HEK293 (cell line): ENCODE results near the gene ZNF429.

ENCODE experiments used
- CTCF ChIP-seq: fragments of 450-650 bp; formaldehyde crosslinking; IDR thresholded peaks from 2 replicates; pipeline ENCODE4 v1.5.1; 2016; ENCODE audit warnings: missing biosample characterization, missing genetic modification characterization
- ZNF549 ChIP-seq: fragments of 450-650 bp; IDR thresholded peaks from 2 replicates; pipeline ENCODE4 v1.5.1; 2018; ENCODE audit warnings: missing biosample characterization, missing genetic modification characterization, mild to moderate bottlenecking, inconsistent platforms, moderate library complexity
- ZNF747 ChIP-seq: fragments of 450-650 bp; formaldehyde crosslinking; IDR thresholded peaks from 2 replicates; pipeline ENCODE4 v1.5.1; 2016; ENCODE audit warnings: missing biosample characterization, missing genetic modification characterization
- ZNF76 ChIP-seq: fragments of 450-650 bp; formaldehyde crosslinking; IDR thresholded peaks from 2 replicates; pipeline ENCODE4; 2016; ENCODE audit warnings: low read depth, missing biosample characterization, missing genetic modification characterization, borderline replicate concordance
- TF ChIP-seq, protein P1 (sequence below): fragments of 450-650 bp; formaldehyde crosslinking; IDR thresholded peaks from 2 replicates; pipeline ENCODE4 v1.5.1; 2016; ENCODE audit warnings: missing biosample characterization, missing genetic modification characterization, low read depth
- TF ChIP-seq, protein P2 (sequence below): fragments of 450-650 bp; formaldehyde crosslinking; IDR thresholded peaks from 2 replicates; pipeline ENCODE4 v1.5.1; 2016; ENCODE audit warnings: missing biosample characterization, missing genetic modification characterization
- TF ChIP-seq, protein P3 (sequence below): fragments of 450-650 bp; formaldehyde crosslinking; IDR thresholded peaks from 2 replicates; pipeline ENCODE4 v1.5.1; 2016; ENCODE audit warnings: missing biosample characterization, missing genetic modification characterization

DNA sequence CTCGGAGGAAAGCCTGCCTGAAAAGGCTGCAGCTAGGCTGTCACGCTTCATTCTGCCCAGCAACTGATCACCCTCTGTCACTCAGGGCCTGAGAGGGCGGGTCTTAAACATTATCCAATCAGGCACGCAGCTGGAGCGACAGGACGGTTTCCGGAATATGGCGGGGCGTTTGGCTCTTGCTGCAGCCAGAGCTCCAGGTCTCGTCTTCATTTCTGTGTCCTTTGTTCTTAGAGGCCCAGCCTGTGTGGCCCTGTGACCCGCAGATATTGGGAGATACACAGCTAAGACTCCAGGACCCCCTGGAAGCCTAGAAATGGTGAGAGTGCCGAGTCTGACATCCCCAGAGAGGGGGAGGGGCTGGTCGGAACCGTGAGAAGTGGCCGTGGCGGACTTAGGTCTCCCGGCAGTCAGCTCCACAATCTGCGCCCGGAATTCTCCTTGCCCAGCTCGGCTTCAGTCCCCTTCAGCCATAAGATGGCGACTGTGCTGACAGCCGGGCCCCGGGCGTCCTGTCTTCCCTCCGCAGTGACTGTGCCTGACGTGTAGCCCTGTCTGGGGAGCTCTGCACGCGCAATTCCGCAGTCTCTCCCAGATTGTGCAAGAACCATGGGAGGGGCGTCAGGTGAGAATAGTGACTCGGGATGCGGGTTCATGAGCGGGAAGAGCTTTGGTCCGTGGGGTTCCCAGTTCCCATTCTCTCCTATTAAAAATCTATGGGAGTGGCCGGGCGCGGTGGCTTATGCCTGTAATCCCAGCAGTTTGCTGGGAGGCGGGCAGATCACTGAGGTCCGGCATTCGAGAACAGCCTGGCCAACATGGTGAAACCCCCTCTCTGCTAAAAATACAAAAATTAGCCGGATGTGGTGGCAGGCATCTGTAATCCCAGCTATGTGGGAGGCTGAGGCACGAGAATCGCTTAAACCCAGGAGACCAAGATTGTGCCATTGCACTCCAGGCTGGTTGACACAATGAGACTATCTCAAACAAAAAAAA is at the start of gene ZNF429:
- TF ChIP-seq ZNF549 (tag by site-specific recombination), result no peak
- no peak for TF ChIP-seq ZNF747 (tag by site-specific recombination)
- peak; percentile 38; the same call in 1 of the 2 replicates for TF ChIP-seq ZNF76 (tag by site-specific recombination)
- TF ChIP-seq CTCF (tag by site-specific recombination), result peak; percentile 13; the same call in 1 of the 2 replicates
- TF ChIP-seq, protein P1, sequence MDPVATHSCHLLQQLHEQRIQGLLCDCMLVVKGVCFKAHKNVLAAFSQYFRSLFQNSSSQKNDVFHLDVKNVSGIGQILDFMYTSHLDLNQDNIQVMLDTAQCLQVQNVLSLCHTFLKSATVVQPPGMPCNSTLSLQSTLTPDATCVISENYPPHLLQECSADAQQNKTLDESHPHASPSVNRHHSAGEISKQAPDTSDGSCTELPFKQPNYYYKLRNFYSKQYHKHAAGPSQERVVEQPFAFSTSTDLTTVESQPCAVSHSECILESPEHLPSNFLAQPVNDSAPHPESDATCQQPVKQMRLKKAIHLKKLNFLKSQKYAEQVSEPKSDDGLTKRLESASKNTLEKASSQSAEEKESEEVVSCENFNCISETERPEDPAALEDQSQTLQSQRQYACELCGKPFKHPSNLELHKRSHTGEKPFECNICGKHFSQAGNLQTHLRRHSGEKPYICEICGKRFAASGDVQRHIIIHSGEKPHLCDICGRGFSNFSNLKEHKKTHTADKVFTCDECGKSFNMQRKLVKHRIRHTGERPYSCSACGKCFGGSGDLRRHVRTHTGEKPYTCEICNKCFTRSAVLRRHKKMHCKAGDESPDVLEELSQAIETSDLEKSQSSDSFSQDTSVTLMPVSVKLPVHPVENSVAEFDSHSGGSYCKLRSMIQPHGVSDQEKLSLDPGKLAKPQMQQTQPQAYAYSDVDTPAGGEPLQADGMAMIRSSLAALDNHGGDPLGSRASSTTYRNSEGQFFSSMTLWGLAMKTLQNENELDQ (tag by site-specific recombination), result no peak
- TF ChIP-seq, protein P2, sequence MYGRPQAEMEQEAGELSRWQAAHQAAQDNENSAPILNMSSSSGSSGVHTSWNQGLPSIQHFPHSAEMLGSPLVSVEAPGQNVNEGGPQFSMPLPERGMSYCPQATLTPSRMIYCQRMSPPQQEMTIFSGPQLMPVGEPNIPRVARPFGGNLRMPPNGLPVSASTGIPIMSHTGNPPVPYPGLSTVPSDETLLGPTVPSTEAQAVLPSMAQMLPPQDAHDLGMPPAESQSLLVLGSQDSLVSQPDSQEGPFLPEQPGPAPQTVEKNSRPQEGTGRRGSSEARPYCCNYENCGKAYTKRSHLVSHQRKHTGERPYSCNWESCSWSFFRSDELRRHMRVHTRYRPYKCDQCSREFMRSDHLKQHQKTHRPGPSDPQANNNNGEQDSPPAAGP (tag by site-specific recombination), result no peak
- TF ChIP-seq, protein P3, sequence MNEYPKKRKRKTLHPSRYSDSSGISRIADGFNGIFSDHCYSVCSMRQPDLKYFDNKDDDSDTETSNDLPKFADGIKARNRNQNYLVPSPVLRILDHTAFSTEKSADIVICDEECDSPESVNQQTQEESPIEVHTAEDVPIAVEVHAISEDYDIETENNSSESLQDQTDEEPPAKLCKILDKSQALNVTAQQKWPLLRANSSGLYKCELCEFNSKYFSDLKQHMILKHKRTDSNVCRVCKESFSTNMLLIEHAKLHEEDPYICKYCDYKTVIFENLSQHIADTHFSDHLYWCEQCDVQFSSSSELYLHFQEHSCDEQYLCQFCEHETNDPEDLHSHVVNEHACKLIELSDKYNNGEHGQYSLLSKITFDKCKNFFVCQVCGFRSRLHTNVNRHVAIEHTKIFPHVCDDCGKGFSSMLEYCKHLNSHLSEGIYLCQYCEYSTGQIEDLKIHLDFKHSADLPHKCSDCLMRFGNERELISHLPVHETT (tag by site-specific recombination), result no peak
